Panc1 (cell line): ENCODE measurements around the gene FMO3. TPM values are rescaled to one million over a fixed set of nuclear protein-coding genes. Genes with fewer than 3 reads are reported as not detected.

ENCODE experiments used
- ATAC-seq: fragments of 200-7000 bp; cut with Tn5 transposase; 2 replicates; pipeline ENCODE4 v1.9.1; 2020; ENCODE audit warnings: mild to moderate bottlenecking, moderate library complexity
- BruUV-seq: library from RNA; stranded (reverse); fragments of 400-500 nt; replicated peaks from 2 replicates; lab custom pipeline; 2021; lab: Mats Ljungman, UMichigan
- CTCF ChIA-PET: fragments of 300-600 bp; sonication (Branson Sonifier 250); formaldehyde crosslinking; loops from one replicate; lab custom pipeline; 2022; ENCODE audit warnings: antibody characterized with exemption; lab: Charles Lee
- POLR2A ChIA-PET: fragments of 300-600 bp; sonication (Branson Sonifier 250); formaldehyde crosslinking; loops from one replicate; lab custom pipeline; 2022; ENCODE audit warnings: antibody characterized with exemption; lab: Charles Lee
- DNase-seq: peaks from one replicate; pipeline ENCODE4 v3.0.0-alpha.2; 2010; ENCODE audit warnings: low read depth, low spot score
- H3K27ac ChIP-seq: 2 replicates; pipeline ENCODE4 v1.5.1; 2011; ENCODE audit warnings: mild to moderate bottlenecking, low read length, inconsistent platforms
- H3K27me3 ChIP-seq: fragments of 200-500 bp; sonication (Bioruptor generic); 2 replicates; pipeline ENCODE4 v1.6.0; 2014; ENCODE audit warnings: low read length, inconsistent platforms; ENCODE audit not compliant: control insufficient read depth, insufficient read depth
- H3K36me3 ChIP-seq: fragments of 200-500 bp; sonication (Bioruptor generic); 2 replicates; pipeline ENCODE4 v1.5.1; 2014; ENCODE audit warnings: inconsistent platforms, mild to moderate bottlenecking, low read length, moderate library complexity; ENCODE audit not compliant: control insufficient read depth, insufficient read depth
- H3K4me1 ChIP-seq: 2 replicates; pipeline ENCODE4 v1.5.1; 2011; ENCODE audit warnings: inconsistent platforms, mild to moderate bottlenecking, low read length, moderate library complexity; ENCODE audit not compliant: control insufficient read depth, insufficient read depth
- H3K4me3 ChIP-seq, 2 experiments: 2 replicates each; pipeline ENCODE4 v1.5.1; 2011 to 2012; ENCODE audit warnings: low read depth in 2 of 2, low read length in 2 of 2, mild to moderate bottlenecking in 2 of 2, inconsistent platforms in 1 of 2, moderate library complexity in 1 of 2
- H3K9me3 ChIP-seq: fragments of 200-500 bp; sonication (Bioruptor generic); 2 replicates; pipeline ENCODE4 v1.5.1; 2014; ENCODE audit warnings: low read depth, mild to moderate bottlenecking, inconsistent platforms, low read length, moderate library complexity; ENCODE audit not compliant: control insufficient read depth, insufficient read depth
- POLR2AphosphoS5 ChIP-seq: IDR thresholded peaks from 2 replicates; pipeline ENCODE4 v1.6.1; 2012; ENCODE audit warnings: mild to moderate bottlenecking, low read depth, low read length, moderate library complexity
- REST ChIP-seq, 2 experiments: IDR thresholded peaks; 2 replicates each; pipeline ENCODE4 v1.6.1; 2011 to 2012; ENCODE audit warnings: low read depth in 2 of 2, control low read depth in 1 of 2, low read length in 1 of 2, mild to moderate bottlenecking in 1 of 2, moderate library complexity in 1 of 2; ENCODE audit not compliant: insufficient read depth in 1 of 2
- SIN3A ChIP-seq: IDR thresholded peaks from 2 replicates; pipeline ENCODE4 v1.6.1; 2012; ENCODE audit warnings: low read depth, mild to moderate bottlenecking, low read length, moderate library complexity, borderline replicate concordance; ENCODE audit not compliant: insufficient read depth
- TCF7L2 ChIP-seq: IDR thresholded peaks from 2 replicates; pipeline ENCODE4 v1.6.1; 2011; ENCODE audit warnings: mild to moderate bottlenecking, low read depth, low read length, inconsistent platforms
- in situ Hi-C: cut with HindIII; loops from 2 replicates; pipeline ENCODE4 v1.10.0; 2016; ENCODE audit warnings: low sequenced_read_pairs, low pct_unique_long_range_greater_than_20kb
- intact Hi-C: fragments of 100-400 bp; cut with micrococcal nuclease; formaldehyde crosslinking; loops from one replicate; pipeline ENCODE4 v1.10.0; 2022; ENCODE audit not compliant: unreplicated experiment
- total RNA-seq: library from RNA; stranded (reverse); gene quantifications from one replicate; pipeline ENCODE4 v1.2.1, GENCODE V29; 2021; ENCODE audit not compliant: unreplicated experiment
- TF ChIP-seq, protein P1 (sequence below): fragments of 450-650 bp; IDR thresholded peaks from 2 replicates; pipeline ENCODE4 v1.5.1; 2017; ENCODE audit warnings: mild to moderate bottlenecking

The FMO3 gene
- total RNA-seq, 1 experiment from 2014 or later, result not detected

DNA sequence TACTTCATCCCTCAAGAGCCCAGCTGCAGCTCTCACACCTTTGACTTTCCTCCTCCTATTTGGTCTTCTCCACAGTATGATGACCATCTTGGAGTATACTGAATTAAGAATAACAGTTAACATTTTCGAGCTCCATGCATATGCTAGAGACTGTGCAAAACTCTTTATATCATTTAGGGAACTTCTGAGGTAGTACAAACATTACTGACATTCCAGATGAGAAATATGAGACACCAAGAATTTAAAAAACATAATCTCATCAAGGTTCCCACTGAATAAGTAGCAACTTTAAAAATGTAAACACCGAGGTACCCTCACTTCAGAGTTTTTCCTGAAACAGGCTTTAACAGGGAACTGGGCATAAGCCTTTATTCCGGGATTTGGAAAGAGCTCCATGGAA, 22.7 kb downstream of the FMO3 start:
- CTCF ChIA-PET, result no interaction called here
- Histone ChIP-seq H3K4me3 (no peak overlapping the region), H3K27me3 (peaks cover 2% of the 10 kb centered on the region; the same call in 1 of the 2 replicates), H3K27ac (no peak overlapping the region), H3K9me3 (no peaks in the 10 kb centered on the region), H3K4me1 (no peaks in the 10 kb centered on the region), H3K36me3 (no peaks in the 10 kb centered on the region)
- POLR2A ChIA-PET, result no interaction called here
- no peak for ATAC-seq
- TF ChIP-seq POLR2AphosphoS5, result no peak
- no peak for TF ChIP-seq REST (IDR thresholded peaks at IDR 0.05; ENCODE audit: insufficient read depth in 1 of 2, low read depth in 2 of 2, low read length in 1 of 2)
- TF ChIP-seq SIN3A, result no peak
- no peak for TF ChIP-seq TCF7L2
- TF ChIP-seq, protein P1, sequence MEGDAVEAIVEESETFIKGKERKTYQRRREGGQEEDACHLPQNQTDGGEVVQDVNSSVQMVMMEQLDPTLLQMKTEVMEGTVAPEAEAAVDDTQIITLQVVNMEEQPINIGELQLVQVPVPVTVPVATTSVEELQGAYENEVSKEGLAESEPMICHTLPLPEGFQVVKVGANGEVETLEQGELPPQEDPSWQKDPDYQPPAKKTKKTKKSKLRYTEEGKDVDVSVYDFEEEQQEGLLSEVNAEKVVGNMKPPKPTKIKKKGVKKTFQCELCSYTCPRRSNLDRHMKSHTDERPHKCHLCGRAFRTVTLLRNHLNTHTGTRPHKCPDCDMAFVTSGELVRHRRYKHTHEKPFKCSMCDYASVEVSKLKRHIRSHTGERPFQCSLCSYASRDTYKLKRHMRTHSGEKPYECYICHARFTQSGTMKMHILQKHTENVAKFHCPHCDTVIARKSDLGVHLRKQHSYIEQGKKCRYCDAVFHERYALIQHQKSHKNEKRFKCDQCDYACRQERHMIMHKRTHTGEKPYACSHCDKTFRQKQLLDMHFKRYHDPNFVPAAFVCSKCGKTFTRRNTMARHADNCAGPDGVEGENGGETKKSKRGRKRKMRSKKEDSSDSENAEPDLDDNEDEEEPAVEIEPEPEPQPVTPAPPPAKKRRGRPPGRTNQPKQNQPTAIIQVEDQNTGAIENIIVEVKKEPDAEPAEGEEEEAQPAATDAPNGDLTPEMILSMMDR, result no peak
- BruUV-seq, result no TSS peak
- DNase-seq, result no peak
- in situ Hi-C loops (no loop called here), intact Hi-C loops (no loop called here)

DNA sequence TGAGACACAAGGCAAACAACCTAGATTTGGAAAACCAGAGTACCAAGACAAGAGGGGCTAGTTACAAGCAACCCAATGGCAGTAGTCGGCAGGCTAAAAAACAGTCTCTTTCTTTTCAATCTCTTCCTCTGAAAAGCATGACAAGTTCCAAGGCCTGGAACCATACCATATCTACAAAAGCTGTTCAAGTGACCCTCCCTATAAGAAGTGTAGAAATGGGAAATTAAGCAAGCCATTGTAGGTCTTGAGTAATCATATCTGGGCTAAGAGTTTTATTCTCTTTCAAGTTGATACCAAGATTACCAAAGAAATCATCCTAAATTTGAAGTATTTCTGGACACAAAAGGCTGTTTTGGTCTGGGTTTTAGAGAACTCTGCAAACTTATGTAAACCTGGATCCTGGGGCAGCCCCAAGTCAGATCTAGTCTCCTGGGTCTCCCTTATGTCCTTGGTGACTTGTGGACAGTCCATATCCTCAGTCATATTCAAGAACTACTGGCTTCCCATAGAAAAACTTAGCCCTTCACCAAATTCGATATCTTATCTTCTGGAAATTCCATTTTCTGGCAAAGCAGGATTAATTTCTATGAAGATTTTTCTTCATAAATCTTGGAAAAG, 24.7 kb downstream of the FMO3 start:
- no TSS peak for BruUV-seq
- no peaks in the 10 kb centered on the region for H3K36me3 ChIP-seq
- ATAC-seq (no peak), DNase-seq (no peak)
- no peaks in the 10 kb centered on the region for H3K9me3 ChIP-seq
- intact Hi-C loops (no loop called here), in situ Hi-C loops (no loop called here)
- no peak overlapping the region for H3K27ac ChIP-seq
- H3K4me1 ChIP-seq, result no peaks in the 10 kb centered on the region
- CTCF ChIA-PET, result no interaction called here
- peaks cover 2% of the 10 kb centered on the region; the same call in 1 of the 2 replicates for H3K27me3 ChIP-seq
- TF ChIP-seq REST (IDR thresholded peaks at IDR 0.05; ENCODE audit: insufficient read depth in 1 of 2, low read depth in 2 of 2, low read length in 1 of 2) (no peak), TCF7L2 (no peak), SIN3A (no peak), POLR2AphosphoS5 (no peak)
- TF ChIP-seq, protein P1, result no peak
- POLR2A ChIA-PET, result no interaction called here
- no peak overlapping the region for H3K4me3 ChIP-seq
